HCT116 (cell line): Measurements from ENCODE around the gene DZIP3. TPM values are rescaled to one million over a fixed set of nuclear protein-coding genes. Genes with fewer than 3 reads are reported as not detected.

ENCODE experiments used
- ATAC-seq: fragments of 200-7000 bp; cut with Tn5 transposase; 2 replicates; pipeline ENCODE4 v1.9.1; 2020; ENCODE audit warnings: mild to moderate bottlenecking, moderate library complexity
- BruUV-seq: library from RNA; stranded (reverse); fragments of 400-500 nt; replicated peaks from 2 replicates; lab custom pipeline; 2021; lab: Mats Ljungman, UMichigan
- CTCF ChIA-PET: fragments of 300-600 bp; sonication (Branson Sonifier 250); formaldehyde crosslinking; loops from one replicate; lab custom pipeline; 2021; ENCODE audit warnings: antibody characterized with exemption; lab: Charles Lee
- POLR2A ChIA-PET: fragments of 300-600, 350-600 bp; sonication (Branson Sonifier 250); formaldehyde crosslinking; loops from one replicate; lab custom pipeline; 2021; ENCODE audit warnings: antibody characterized with exemption; lab: Charles Lee
- RAD21 ChIA-PET, 2 experiments: fragments of 300-600 bp; sonication (Branson Sonifier 250); formaldehyde crosslinking; loops; one replicate each; lab custom pipeline; 2023; ENCODE audit warnings: low total read pairs in 2 of 2; ENCODE audit not compliant: uncharacterized antibody in 2 of 2, unreplicated experiment in 2 of 2, low non-redundant PET in 1 of 2; lab: Charles Lee
- DNase-seq: peaks from one replicate; pipeline ENCODE4 v3.0.0-alpha.2; 2010; ENCODE audit warnings: low read depth, low spot score
- H2AFZ ChIP-seq: fragments of 200-600 bp; shearing (Covaris generic), sonication (generic); 2 replicates; pipeline ENCODE4 v1.6.1; 2017; ENCODE audit warnings: low read depth, mixed run types, mixed read lengths, antibody characterized with exemption, low read length; ENCODE audit not compliant: poor library complexity, severe bottlenecking
- H3K27ac ChIP-seq: 2 replicates; pipeline ENCODE4 v1.5.1; 2012; ENCODE audit warnings: low read depth, low read length
- H3K27me3 ChIP-seq: fragments of 200-600 bp; sonication (generic); 2 replicates; pipeline ENCODE4 v1.6.1; 2016; ENCODE audit warnings: mixed run types, low read length, mixed read lengths; ENCODE audit not compliant: insufficient read depth
- H3K36me3 ChIP-seq, 2 experiments: fragments of 200-500 bp in 1 of 2; fragments of 200-600 bp in 1 of 2; sonication (Bioruptor generic) in 1 of 2; sonication (generic) in 1 of 2; 2 replicates each; pipeline versions ENCODE4 v1.5.1 to v1.6.1; 2014 to 2016; ENCODE audit warnings: low read length in 2 of 2, inconsistent platforms in 1 of 2, mixed read lengths in 1 of 2, mixed run types in 1 of 2; ENCODE audit not compliant: insufficient read depth in 2 of 2, control insufficient read depth in 1 of 2
- H3K4me1 ChIP-seq, 2 experiments: fragments of 200-600 bp in 1 of 2; sonication (generic) in 1 of 2; 2 replicates each; pipeline versions ENCODE4 v1.5.1 to v1.6.1; 2012 to 2017; ENCODE audit warnings: low read length in 2 of 2, inconsistent platforms in 1 of 2, mild to moderate bottlenecking in 1 of 2, mixed read lengths in 1 of 2, mixed run types in 1 of 2, moderate library complexity in 1 of 2; ENCODE audit not compliant: insufficient read depth in 2 of 2, control insufficient read depth in 1 of 2
- H3K4me2 ChIP-seq: fragments of 200-600 bp; sonication (generic); 2 replicates; pipeline ENCODE4 v1.6.1; 2017; ENCODE audit warnings: mixed run types, low read length, mixed read lengths
- H3K4me3 ChIP-seq, 2 experiments: fragments of 200-600 bp in 1 of 2; sonication (generic) in 1 of 2; replicated peaks in 1 of 2; 2 replicates each; pipeline ENCODE4 v1.5.1; 2011 to 2016; ENCODE audit warnings: low read length in 2 of 2, control low read depth in 1 of 2, low read depth in 1 of 2, mild to moderate bottlenecking in 1 of 2, mixed read lengths in 1 of 2, mixed run types in 1 of 2
- H3K79me2 ChIP-seq: fragments of 200-600 bp; sonication (generic); 2 replicates; pipeline ENCODE4 v1.6.1; 2017; ENCODE audit warnings: mild to moderate bottlenecking, mixed run types, low read length, moderate library complexity, mixed read lengths; ENCODE audit not compliant: insufficient read depth
- H3K9ac ChIP-seq: fragments of 200-600 bp; sonication (generic); 2 replicates; pipeline ENCODE4 v1.6.1; 2016; ENCODE audit warnings: low read length, mixed read lengths
- H3K9me2 ChIP-seq: fragments of 200-600 bp; sonication (generic), shearing (Covaris generic); 2 replicates; pipeline ENCODE4 v1.6.1; 2017; ENCODE audit warnings: mixed run types, mild to moderate bottlenecking, moderate library complexity; ENCODE audit not compliant: insufficient read depth
- H3K9me3 ChIP-seq, 2 experiments: fragments of 200-500 bp in 1 of 2; fragments of 200-600 bp in 1 of 2; sonication (Bioruptor generic) in 1 of 2; sonication (generic) in 1 of 2; 2 replicates each; pipeline ENCODE4 v1.6.1; 2014 to 2017; ENCODE audit warnings: low read length in 2 of 2, mixed read lengths in 2 of 2, inconsistent platforms in 1 of 2, low read depth in 1 of 2, mild to moderate bottlenecking in 1 of 2, mixed run types in 1 of 2, moderate library complexity in 1 of 2; ENCODE audit not compliant: control insufficient read depth in 1 of 2, insufficient read depth in 1 of 2
- H4K20me1 ChIP-seq: fragments of 200-600 bp; sonication (generic), shearing (Covaris generic); 2 replicates; pipeline ENCODE4 v1.6.1; 2017; ENCODE audit warnings: mixed run types, mild to moderate bottlenecking, moderate library complexity; ENCODE audit not compliant: insufficient read depth
- EGR1 ChIP-seq: IDR thresholded peaks from 2 replicates; pipeline ENCODE4 v1.6.1; 2012; ENCODE audit warnings: low read depth
- ELF1 ChIP-seq: IDR thresholded peaks from 2 replicates; pipeline ENCODE4 v1.6.1; 2012; ENCODE audit warnings: low read depth, borderline replicate concordance
- EZH2 ChIP-seq: fragments of 200-600 bp; sonication (generic); IDR thresholded peaks from 2 replicates; pipeline ENCODE4 v1.6.1; 2017; ENCODE audit warnings: antibody characterized with exemption, mixed run types
- EZH2phosphoT487 ChIP-seq: fragments of 200-600 bp; IDR thresholded peaks from 2 replicates; pipeline ENCODE4 v1.6.1; 2018; ENCODE audit warnings: antibody characterized with exemption, borderline replicate concordance
- JUND ChIP-seq: IDR thresholded peaks from 2 replicates; pipeline ENCODE4 v1.6.1; 2012
- POLR2A ChIP-seq: IDR thresholded peaks from 2 replicates; pipeline ENCODE4 v1.7.0; 2011; ENCODE audit warnings: borderline replicate concordance; ENCODE audit not compliant: insufficient read depth, insufficient read length; ENCODE audit errors: extremely low read depth
- POLR2AphosphoS5 ChIP-seq: IDR thresholded peaks from 2 replicates; pipeline ENCODE4 v1.6.1; 2011; ENCODE audit warnings: mild to moderate bottlenecking, low read depth, low read length, moderate library complexity
- RAD21 ChIP-seq: IDR thresholded peaks from 2 replicates; pipeline ENCODE4 v1.6.1; 2012; ENCODE audit warnings: low read depth, mild to moderate bottlenecking
- YY1 ChIP-seq: IDR thresholded peaks from 2 replicates; pipeline ENCODE4 v1.6.1; 2011; ENCODE audit warnings: low read length, low read depth, moderate library complexity, mild to moderate bottlenecking; ENCODE audit not compliant: insufficient replicate concordance; ENCODE audit errors: extremely low read depth
- ZFX ChIP-seq: fragments of 450-650 bp; IDR thresholded peaks from 2 replicates; pipeline ENCODE4 v1.6.1; 2017
- ZNF274 ChIP-seq: fragments of 200-500 bp; sonication (Bioruptor generic); IDR thresholded peaks from 2 replicates; pipeline ENCODE4 v1.6.1; 2014; ENCODE audit warnings: mild to moderate bottlenecking, low read depth, low read length, inconsistent platforms
- intact Hi-C: fragments of 100-400 bp; cut with micrococcal nuclease; formaldehyde crosslinking; loops from 2 replicates; pipeline ENCODE4 v1.10.0; 2022
- total RNA-seq: library from RNA; stranded (reverse); gene quantifications from one replicate; pipeline ENCODE4 v1.2.1, GENCODE V29; 2021; ENCODE audit not compliant: unreplicated experiment
- TF ChIP-seq, protein P1 (sequence below), 3 experiments: fragments of 200-600 bp in 1 of 3; sonication (generic) in 1 of 3; IDR thresholded peaks in 2 of 3; conservative IDR thresholded peaks in 1 of 3; 2 replicates each; pipeline ENCODE4 v1.5.1; 2012 to 2017; ENCODE audit warnings: low read depth in 2 of 3, low read length in 2 of 3, antibody characterized with exemption in 1 of 3, borderline replicate concordance in 1 of 3, control low read depth in 1 of 3, mild to moderate bottlenecking in 1 of 3, mixed read lengths in 1 of 3, mixed run types in 1 of 3, moderate library complexity in 1 of 3; ENCODE audit not compliant: insufficient read depth in 1 of 3
- TF ChIP-seq, protein P2 (sequence below): IDR thresholded peaks from 2 replicates; pipeline ENCODE4 v1.6.1; 2012
- TF ChIP-seq, protein P3 (sequence below): IDR thresholded peaks from 2 replicates; pipeline ENCODE4 v1.6.1; 2012; ENCODE audit warnings: low read depth

The DZIP3 gene
- total RNA-seq, 1 experiment from 2014 or later = 19.4 TPM

DNA sequence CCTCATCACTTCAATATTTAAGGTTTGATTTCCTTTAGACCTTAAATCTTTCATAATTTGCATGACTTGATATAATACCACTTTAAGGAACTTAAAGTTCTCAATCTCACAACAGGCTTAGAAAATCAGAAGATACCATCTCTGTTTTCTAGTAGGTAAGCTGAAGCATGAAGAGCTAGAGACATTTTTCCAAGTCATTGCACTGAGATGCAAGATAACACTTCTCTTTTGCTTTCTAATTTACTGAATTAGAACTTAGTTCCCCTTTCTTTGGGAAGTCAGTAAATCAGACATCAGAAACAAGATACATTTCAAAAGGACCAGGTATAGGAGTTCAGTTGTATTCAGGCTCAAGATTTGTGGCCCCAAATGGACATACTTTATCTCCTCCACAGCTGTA is 79.7 kb downstream of the DZIP3 start:
- H2AFZ ChIP-seq = no peak overlapping the region
- no peaks in the 10 kb centered on the region for H3K9me2 ChIP-seq
- H3K27ac ChIP-seq = no peak overlapping the region
- no peaks in the 10 kb centered on the region for H3K27me3 ChIP-seq
- BruUV-seq = no TSS peak
- no peaks in the 10 kb centered on the region for H4K20me1 ChIP-seq
- ChIA-PET POLR2A (no interaction called here), RAD21 (no interaction called here), CTCF (no interaction called here)
- TF ChIP-seq, protein P1, sequence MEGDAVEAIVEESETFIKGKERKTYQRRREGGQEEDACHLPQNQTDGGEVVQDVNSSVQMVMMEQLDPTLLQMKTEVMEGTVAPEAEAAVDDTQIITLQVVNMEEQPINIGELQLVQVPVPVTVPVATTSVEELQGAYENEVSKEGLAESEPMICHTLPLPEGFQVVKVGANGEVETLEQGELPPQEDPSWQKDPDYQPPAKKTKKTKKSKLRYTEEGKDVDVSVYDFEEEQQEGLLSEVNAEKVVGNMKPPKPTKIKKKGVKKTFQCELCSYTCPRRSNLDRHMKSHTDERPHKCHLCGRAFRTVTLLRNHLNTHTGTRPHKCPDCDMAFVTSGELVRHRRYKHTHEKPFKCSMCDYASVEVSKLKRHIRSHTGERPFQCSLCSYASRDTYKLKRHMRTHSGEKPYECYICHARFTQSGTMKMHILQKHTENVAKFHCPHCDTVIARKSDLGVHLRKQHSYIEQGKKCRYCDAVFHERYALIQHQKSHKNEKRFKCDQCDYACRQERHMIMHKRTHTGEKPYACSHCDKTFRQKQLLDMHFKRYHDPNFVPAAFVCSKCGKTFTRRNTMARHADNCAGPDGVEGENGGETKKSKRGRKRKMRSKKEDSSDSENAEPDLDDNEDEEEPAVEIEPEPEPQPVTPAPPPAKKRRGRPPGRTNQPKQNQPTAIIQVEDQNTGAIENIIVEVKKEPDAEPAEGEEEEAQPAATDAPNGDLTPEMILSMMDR (IDR thresholded peaks at IDR 0.05 in 2 of 3, conservative IDR thresholded peaks at IDR 0.05 in 1 of 3; ENCODE audit: borderline replicate concordance in 1 of 3, insufficient read depth in 1 of 3, low read depth in 2 of 3, low read length in 2 of 3) = no peak
- TF ChIP-seq ZFX = no peak
- TF ChIP-seq EGR1 = no peak
- TF ChIP-seq YY1 = no peak
- TF ChIP-seq EZH2phosphoT487 = no peak
- TF ChIP-seq POLR2A = no peak
- TF ChIP-seq POLR2AphosphoS5 = no peak
- TF ChIP-seq EZH2 = no peak
- TF ChIP-seq JUND = no peak
- TF ChIP-seq RAD21 = no peak
- TF ChIP-seq, protein P2, sequence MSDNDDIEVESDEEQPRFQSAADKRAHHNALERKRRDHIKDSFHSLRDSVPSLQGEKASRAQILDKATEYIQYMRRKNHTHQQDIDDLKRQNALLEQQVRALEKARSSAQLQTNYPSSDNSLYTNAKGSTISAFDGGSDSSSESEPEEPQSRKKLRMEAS = no peak
- no peak for TF ChIP-seq ZNF274
- TF ChIP-seq ELF1 = no peak
- TF ChIP-seq, protein P3, sequence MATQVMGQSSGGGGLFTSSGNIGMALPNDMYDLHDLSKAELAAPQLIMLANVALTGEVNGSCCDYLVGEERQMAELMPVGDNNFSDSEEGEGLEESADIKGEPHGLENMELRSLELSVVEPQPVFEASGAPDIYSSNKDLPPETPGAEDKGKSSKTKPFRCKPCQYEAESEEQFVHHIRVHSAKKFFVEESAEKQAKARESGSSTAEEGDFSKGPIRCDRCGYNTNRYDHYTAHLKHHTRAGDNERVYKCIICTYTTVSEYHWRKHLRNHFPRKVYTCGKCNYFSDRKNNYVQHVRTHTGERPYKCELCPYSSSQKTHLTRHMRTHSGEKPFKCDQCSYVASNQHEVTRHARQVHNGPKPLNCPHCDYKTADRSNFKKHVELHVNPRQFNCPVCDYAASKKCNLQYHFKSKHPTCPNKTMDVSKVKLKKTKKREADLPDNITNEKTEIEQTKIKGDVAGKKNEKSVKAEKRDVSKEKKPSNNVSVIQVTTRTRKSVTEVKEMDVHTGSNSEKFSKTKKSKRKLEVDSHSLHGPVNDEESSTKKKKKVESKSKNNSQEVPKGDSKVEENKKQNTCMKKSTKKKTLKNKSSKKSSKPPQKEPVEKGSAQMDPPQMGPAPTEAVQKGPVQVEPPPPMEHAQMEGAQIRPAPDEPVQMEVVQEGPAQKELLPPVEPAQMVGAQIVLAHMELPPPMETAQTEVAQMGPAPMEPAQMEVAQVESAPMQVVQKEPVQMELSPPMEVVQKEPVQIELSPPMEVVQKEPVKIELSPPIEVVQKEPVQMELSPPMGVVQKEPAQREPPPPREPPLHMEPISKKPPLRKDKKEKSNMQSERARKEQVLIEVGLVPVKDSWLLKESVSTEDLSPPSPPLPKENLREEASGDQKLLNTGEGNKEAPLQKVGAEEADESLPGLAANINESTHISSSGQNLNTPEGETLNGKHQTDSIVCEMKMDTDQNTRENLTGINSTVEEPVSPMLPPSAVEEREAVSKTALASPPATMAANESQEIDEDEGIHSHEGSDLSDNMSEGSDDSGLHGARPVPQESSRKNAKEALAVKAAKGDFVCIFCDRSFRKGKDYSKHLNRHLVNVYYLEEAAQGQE = no peak
- no peaks in the 10 kb centered on the region for H3K79me2 ChIP-seq
- no peak for DNase-seq
- H3K36me3 ChIP-seq = no peaks in the 10 kb centered on the region
- intact Hi-C loops = loop anchor here (10.0 kb wide), 1 partner anchor 556 kb away; no protein-coding TSS in a partner anchor
- H3K9me3 ChIP-seq = no peaks in the 10 kb centered on the region
- H3K4me3 ChIP-seq = no peak overlapping the region
- no peak overlapping the region for H3K9ac ChIP-seq
- H3K4me1 ChIP-seq = no peaks in the 10 kb centered on the region
- no peak for ATAC-seq
- no peak overlapping the region for H3K4me2 ChIP-seq
